Measurements from ENCODE around the gene SNN.

DNA sequence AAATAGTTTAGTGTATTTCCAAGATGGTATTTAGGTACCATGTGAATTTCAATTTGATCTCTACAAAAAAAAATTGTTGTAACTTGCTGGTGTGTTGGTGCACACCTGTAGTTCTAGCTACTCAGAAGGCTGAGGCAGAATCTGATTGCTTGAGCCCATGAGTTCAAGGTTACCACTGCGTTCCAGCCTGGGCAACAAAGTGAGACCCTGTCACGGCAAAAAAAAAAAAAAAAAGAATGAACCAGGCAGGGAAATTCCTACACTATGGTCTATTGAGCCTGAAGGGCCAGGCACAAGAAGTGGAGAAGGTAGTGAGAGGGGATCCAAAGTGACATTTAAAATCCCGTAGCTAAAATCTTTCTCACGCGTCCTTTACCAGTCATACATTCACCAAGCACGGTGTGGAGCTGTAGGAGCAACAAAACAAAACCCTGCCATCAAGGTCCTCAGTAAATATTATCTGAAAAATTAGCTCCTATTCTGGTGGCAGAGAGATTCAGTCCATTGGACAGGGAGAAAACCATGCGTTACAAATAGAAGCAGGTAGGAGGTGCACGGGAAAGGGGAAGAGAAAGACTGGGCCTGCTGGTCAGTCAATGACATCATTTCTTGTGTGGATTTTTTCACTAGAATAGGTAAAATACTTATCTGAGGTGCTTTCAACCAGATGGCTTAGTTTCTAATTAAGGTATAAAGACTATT, 47.1 kb downstream of the SNN start:
- TF ChIP-seq POLR2A (IDR thresholded peaks at IDR 0.05) (no peak), CTCF (IDR thresholded peaks at IDR 0.05 in 4 of 5, conservative IDR thresholded peaks at IDR 0.05 in 1 of 5) (no peak)
